GM10266 (cell line): Measurements from ENCODE around the gene EPHB6.

Source experiments
- DNase-seq: peaks from one replicate; pipeline ENCODE4 v3.0.0; 2012; ENCODE audit errors: extremely low spot score
- TF ChIP-seq, protein P1 (sequence below): IDR thresholded peaks from 2 replicates; pipeline ENCODE4 v1.5.1; 2012; ENCODE audit warnings: mild to moderate bottlenecking, low read depth; ENCODE audit not compliant: control insufficient read depth, insufficient read depth; ENCODE audit errors: missing control alignments

EPHB6 gene

GRCh38 chr7:142859829-142860228, 5.0 kb downstream of the EPHB6 start:
- TF ChIP-seq, protein P1, sequence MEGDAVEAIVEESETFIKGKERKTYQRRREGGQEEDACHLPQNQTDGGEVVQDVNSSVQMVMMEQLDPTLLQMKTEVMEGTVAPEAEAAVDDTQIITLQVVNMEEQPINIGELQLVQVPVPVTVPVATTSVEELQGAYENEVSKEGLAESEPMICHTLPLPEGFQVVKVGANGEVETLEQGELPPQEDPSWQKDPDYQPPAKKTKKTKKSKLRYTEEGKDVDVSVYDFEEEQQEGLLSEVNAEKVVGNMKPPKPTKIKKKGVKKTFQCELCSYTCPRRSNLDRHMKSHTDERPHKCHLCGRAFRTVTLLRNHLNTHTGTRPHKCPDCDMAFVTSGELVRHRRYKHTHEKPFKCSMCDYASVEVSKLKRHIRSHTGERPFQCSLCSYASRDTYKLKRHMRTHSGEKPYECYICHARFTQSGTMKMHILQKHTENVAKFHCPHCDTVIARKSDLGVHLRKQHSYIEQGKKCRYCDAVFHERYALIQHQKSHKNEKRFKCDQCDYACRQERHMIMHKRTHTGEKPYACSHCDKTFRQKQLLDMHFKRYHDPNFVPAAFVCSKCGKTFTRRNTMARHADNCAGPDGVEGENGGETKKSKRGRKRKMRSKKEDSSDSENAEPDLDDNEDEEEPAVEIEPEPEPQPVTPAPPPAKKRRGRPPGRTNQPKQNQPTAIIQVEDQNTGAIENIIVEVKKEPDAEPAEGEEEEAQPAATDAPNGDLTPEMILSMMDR = no peak
- DNase-seq = no peak

DNA sequence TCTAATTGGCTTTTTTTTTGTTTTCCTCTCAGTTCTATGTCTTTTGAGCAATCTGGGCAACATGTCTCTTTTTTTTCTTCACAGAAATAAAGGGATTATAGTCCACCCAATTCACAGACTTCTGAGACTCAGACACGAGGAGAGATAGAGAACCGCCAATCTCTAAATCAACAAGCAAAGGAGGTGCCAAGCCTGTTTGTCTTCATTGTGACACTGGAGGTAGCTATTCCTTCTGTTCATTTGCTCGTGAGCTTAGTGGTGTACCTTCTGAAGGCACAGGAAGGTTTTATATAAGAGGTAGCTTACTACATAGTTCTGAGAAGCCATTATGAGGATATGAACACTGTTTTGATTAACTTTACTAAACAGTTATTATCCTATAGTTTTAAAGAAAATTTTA, 6.1 kb downstream of the EPHB6 start:
- TF ChIP-seq, protein P1 = no peak
- no peak for DNase-seq

- no peak for DNase-seq
- TF ChIP-seq, protein P1 = no peak
Measured at GRCh38 chr7:142862351-142862750, 7.5 kb downstream of the EPHB6 start.

DNA sequence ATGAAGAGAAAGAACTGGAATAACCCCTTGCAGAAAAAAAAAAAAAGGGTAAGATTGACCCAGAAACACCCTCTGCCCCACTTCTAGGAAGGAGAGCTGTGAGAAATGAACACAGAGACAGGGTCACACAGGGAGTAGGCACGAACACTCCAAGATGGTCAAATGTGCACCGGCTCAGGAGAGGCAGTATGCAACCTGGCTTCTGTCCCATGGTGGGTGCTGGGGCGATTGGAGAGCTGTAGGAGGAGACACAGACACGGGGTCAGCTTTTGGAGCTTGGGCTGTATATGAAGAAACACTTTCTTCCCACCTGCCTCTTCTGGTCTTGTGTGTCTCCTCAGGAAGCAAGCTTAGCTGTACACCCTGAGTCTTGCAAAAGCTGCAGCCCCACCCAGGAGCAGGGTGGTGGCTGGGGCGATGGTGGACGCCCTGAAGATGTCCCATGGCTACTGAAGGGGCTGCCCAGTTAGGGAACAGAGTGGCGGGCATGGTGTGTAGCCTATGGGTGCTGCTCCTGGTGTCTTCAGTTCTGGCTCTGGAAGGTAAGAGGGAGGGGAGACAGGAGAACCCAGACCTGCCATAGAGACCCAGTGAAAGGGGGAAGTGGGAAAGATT, 8.0 kb downstream of the EPHB6 start:
- no peak for DNase-seq
- TF ChIP-seq, protein P1 = no peak

DNA sequence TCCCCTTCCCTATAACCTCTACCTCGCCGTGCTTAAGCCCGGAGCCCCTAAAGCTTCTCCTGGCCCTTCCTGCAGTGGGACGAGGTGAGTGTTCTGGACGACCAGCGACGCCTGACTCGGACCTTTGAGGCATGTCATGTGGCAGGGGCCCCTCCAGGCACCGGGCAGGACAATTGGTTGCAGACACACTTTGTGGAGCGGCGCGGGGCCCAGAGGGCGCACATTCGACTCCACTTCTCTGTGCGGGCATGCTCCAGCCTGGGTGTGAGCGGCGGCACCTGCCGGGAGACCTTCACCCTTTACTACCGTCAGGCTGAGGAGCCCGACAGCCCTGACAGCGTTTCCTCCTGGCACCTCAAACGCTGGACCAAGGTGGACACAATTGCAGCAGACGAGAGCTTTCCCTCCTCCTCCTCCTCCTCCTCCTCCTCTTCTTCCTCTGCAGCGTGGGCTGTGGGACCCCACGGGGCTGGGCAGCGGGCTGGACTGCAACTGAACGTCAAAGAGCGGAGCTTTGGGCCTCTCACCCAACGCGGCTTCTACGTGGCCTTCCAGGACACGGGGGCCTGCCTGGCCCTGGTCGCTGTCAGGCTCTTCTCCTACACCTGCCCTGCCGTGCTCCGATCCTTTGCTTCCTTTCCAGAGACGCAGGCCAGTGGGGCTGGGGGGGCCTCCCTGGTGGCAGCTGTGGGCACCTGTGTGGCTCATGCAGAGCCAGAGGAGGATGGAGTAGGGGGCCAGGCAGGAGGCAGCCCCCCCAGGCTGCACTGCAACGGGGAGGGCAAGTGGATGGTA, 9.2 kb downstream of the EPHB6 start:
- TF ChIP-seq, protein P1 = no peak
- DNase-seq = no peak

DNA sequence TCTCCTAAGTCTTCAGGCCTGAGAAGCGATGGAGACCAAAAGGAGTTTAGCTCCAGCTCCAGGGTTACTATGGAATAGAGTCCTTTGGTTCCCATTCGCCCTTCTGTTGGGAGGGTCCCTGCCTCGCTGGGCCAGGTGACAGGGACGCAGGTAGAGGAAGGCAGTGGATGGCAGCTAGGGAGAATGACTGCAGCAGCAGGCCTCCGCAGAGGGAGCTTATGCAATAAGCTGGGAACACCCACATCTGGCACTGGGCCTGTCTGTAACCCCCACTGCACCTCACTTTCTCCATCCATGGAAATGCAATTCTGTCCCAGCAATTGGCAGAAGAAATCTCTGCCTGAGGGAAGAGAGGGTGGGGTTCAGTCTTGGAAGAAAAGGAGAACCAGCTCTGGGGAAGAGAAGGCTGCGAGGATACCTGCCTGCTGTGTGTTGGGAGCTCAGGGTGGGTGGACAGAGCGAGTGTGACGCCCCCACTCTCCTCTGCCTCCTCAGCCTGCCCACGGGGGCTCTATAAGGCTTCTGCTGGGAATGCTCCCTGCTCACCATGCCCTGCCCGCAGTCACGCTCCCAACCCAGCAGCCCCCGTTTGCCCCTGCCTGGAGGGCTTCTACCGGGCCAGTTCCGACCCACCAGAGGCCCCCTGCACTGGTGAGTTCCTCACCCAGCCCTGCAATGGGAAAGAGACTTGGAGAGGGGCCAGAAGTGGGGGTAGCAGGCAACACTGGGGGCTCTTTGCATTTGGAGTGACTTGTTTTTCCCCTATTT, 10.3 kb downstream of the EPHB6 start:
- no peak for DNase-seq
- TF ChIP-seq, protein P1 = no peak
